GM12878 (cell line): Measurements from ENCODE around the gene ELANE.

Experiments used
- FOS ChIP-seq: IDR thresholded peaks from 3 replicates; pipeline ENCODE4 v1.6.1; 2011; ENCODE audit warnings: borderline replicate concordance; ENCODE audit not compliant: insufficient read length; ENCODE audit errors: extremely low read depth
- ZNF217 ChIP-seq: fragments of 450-650 bp; IDR thresholded peaks from 2 replicates; pipeline ENCODE4 v1.6.1; 2017; ENCODE audit warnings: antibody characterized with exemption, mild to moderate bottlenecking
- TF ChIP-seq, protein P1 (sequence below), 3 experiments: IDR thresholded peaks in 2 of 3; conservative IDR thresholded peaks in 1 of 3; 2 replicates each; pipeline ENCODE4 v1.5.1; 2011; ENCODE audit warnings: low read depth in 3 of 3, low read length in 3 of 3, mild to moderate bottlenecking in 3 of 3, control low read depth in 2 of 3, moderate library complexity in 2 of 3, inconsistent platforms in 1 of 3, mixed read lengths in 1 of 3; ENCODE audit not compliant: control insufficient read depth in 2 of 3, insufficient read depth in 1 of 3; ENCODE audit errors: extremely low read depth in 1 of 3
- TF ChIP-seq, protein P2 (sequence below): fragments of 450-650 bp; formaldehyde crosslinking; IDR thresholded peaks from 2 replicates; pipeline ENCODE4 v1.5.0; 2022; ENCODE audit warnings: mild to moderate bottlenecking, missing genetic modification characterization

DNA sequence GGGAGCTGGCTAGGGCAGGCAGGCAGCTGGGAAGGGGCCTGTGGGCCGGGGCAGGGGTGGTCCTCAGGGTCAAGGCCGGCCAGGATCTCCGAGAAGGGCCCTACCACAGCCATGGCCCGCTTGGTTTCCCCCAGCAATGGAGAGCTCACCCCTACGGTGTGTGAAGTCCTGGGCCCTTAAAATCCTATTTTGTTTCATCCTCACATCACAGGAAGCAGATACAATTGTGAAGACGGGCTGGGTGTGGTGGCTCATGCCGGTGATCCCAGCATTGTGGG, 49.9 kb downstream of the ELANE start:
- TF ChIP-seq, protein P1, sequence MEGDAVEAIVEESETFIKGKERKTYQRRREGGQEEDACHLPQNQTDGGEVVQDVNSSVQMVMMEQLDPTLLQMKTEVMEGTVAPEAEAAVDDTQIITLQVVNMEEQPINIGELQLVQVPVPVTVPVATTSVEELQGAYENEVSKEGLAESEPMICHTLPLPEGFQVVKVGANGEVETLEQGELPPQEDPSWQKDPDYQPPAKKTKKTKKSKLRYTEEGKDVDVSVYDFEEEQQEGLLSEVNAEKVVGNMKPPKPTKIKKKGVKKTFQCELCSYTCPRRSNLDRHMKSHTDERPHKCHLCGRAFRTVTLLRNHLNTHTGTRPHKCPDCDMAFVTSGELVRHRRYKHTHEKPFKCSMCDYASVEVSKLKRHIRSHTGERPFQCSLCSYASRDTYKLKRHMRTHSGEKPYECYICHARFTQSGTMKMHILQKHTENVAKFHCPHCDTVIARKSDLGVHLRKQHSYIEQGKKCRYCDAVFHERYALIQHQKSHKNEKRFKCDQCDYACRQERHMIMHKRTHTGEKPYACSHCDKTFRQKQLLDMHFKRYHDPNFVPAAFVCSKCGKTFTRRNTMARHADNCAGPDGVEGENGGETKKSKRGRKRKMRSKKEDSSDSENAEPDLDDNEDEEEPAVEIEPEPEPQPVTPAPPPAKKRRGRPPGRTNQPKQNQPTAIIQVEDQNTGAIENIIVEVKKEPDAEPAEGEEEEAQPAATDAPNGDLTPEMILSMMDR (IDR thresholded peaks at IDR 0.05 in 2 of 3, conservative IDR thresholded peaks at IDR 0.05 in 1 of 3; ENCODE audit: control insufficient read depth in 2 of 3, extremely low read depth in 1 of 3, insufficient read depth in 1 of 3, low read depth in 3 of 3, low read length in 3 of 3), result no peak
- TF ChIP-seq FOS (no peak), ZNF217 (no peak)
- TF ChIP-seq, protein P2, sequence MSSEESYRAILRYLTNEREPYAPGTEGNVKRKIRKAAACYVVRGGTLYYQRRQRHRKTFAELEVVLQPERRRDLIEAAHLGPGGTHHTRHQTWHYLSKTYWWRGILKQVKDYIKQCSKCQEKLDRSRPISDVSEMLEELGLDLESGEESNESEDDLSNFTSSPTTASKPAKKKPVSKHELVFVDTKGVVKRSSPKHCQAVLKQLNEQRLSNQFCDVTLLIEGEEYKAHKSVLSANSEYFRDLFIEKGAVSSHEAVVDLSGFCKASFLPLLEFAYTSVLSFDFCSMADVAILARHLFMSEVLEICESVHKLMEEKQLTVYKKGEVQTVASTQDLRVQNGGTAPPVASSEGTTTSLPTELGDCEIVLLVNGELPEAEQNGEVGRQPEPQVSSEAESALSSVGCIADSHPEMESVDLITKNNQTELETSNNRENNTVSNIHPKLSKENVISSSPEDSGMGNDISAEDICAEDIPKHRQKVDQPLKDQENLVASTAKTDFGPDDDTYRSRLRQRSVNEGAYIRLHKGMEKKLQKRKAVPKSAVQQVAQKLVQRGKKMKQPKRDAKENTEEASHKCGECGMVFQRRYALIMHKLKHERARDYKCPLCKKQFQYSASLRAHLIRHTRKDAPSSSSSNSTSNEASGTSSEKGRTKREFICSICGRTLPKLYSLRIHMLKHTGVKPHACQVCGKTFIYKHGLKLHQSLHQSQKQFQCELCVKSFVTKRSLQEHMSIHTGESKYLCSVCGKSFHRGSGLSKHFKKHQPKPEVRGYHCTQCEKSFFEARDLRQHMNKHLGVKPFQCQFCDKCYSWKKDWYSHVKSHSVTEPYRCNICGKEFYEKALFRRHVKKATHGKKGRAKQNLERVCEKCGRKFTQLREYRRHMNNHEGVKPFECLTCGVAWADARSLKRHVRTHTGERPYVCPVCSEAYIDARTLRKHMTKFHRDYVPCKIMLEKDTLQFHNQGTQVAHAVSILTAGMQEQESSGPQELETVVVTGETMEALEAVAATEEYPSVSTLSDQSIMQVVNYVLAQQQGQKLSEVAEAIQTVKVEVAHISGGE (CRISPR knock-in tag), result no peak
